GM23338 (cell line): ENCODE data around the gene FN1. TPM values are rescaled to one million over a fixed set of nuclear protein-coding genes. Genes with fewer than 3 reads are reported as not detected.

Experiments used
- ATAC-seq: fragments of 200-7000 bp; cut with Tn5 transposase; 3 replicates; pipeline ENCODE4 v1.9.1; 2020
- DNase-seq: peaks from one replicate; pipeline ENCODE4 v3.0.0-alpha.2; 2015; ENCODE audit warnings: low spot score
- H2AFZ ChIP-seq: fragments of 200-600 bp; sonication (generic); 2 replicates; pipeline ENCODE4 v1.8.0; 2016; ENCODE audit warnings: antibody characterized with exemption, mild to moderate bottlenecking, moderate library complexity
- H3F3A ChIP-seq: fragments of 200-600 bp; sonication (generic); replicated peaks from 2 replicates; pipeline ENCODE4 v1.8.0; 2017; ENCODE audit warnings: antibody characterized with exemption, mixed run types, low read depth
- H3K27ac ChIP-seq: fragments of 200-600 bp; sonication (generic); 2 replicates; pipeline ENCODE4 v1.6.1; 2016; ENCODE audit warnings: low read depth
- H3K27me3 ChIP-seq: fragments of 200-600 bp; sonication (generic); 2 replicates; pipeline ENCODE4 v1.8.0; 2016; ENCODE audit warnings: mild to moderate bottlenecking, mixed run types, moderate library complexity; ENCODE audit not compliant: insufficient read depth
- H3K36me3 ChIP-seq: fragments of 200-600 bp; sonication (generic); 2 replicates; pipeline ENCODE4 v1.8.0; 2016; ENCODE audit warnings: mild to moderate bottlenecking; ENCODE audit not compliant: insufficient read depth
- H3K4me1 ChIP-seq: fragments of 200-600 bp; sonication (generic); 2 replicates; pipeline ENCODE4 v1.8.0; 2016; ENCODE audit warnings: mild to moderate bottlenecking, moderate library complexity; ENCODE audit not compliant: insufficient read depth
- H3K4me2 ChIP-seq: fragments of 200-600 bp; sonication (generic); 2 replicates; pipeline ENCODE4 v1.7.1; 2017; ENCODE audit warnings: mixed run types
- H3K4me3 ChIP-seq: fragments of 200-600 bp; sonication (generic); 2 replicates; pipeline ENCODE4 v1.6.1; 2016; ENCODE audit warnings: mixed run types
- H3K79me2 ChIP-seq: fragments of 200-600 bp; sonication (generic); replicated peaks from 2 replicates; pipeline ENCODE4 v1.8.0; 2017; ENCODE audit warnings: mild to moderate bottlenecking; ENCODE audit not compliant: insufficient read depth
- H3K9me2 ChIP-seq: fragments of 200-600 bp; sonication (generic); 2 replicates; pipeline ENCODE4 v1.8.0; 2017; ENCODE audit not compliant: insufficient read depth
- H4K20me1 ChIP-seq: fragments of 200-600 bp; sonication (generic); replicated peaks from 2 replicates; pipeline ENCODE4 v1.8.0; 2017; ENCODE audit warnings: mild to moderate bottlenecking; ENCODE audit not compliant: insufficient read depth
- H3K27ac Mint-ChIP-seq: 2 replicates; pipeline ENCODE4 v1.8.0; 2020; ENCODE audit warnings: inconsistent platforms, mild to moderate bottlenecking, moderate library complexity, mixed read lengths
- H3K27me3 Mint-ChIP-seq: 3 replicates; pipeline ENCODE4 v1.8.0; 2022; ENCODE audit warnings: low read depth, mild to moderate bottlenecking, moderate library complexity, mixed read lengths, inconsistent platforms; ENCODE audit not compliant: insufficient read depth, poor library complexity
- H3K36me3 Mint-ChIP-seq: 3 replicates; pipeline ENCODE4 v1.8.0; 2021; ENCODE audit warnings: low read depth, mild to moderate bottlenecking, inconsistent platforms, moderate library complexity, mixed read lengths
- H3K4me1 Mint-ChIP-seq: 3 replicates; pipeline ENCODE4 v1.8.0; 2020; ENCODE audit warnings: mild to moderate bottlenecking, inconsistent platforms, mixed read lengths
- H3K4me3 Mint-ChIP-seq: 3 replicates; pipeline ENCODE4 v1.8.0; 2021; ENCODE audit warnings: moderate library complexity, mild to moderate bottlenecking, inconsistent platforms, mixed read lengths
- H3K9me3 Mint-ChIP-seq: 3 replicates; pipeline ENCODE4 v1.8.0; 2020; ENCODE audit warnings: moderate library complexity, mild to moderate bottlenecking, inconsistent platforms, mixed read lengths
- CREB1 ChIP-seq: fragments of 250-450 bp; sonication (Bioruptor Pico); IDR thresholded peaks from 2 replicates; pipeline ENCODE4 v1.5.0; 2020; ENCODE audit warnings: low read depth, mild to moderate bottlenecking, moderate library complexity
- EZH2phosphoT487 ChIP-seq: fragments of 200-600 bp; sonication (generic); IDR thresholded peaks from one replicate; pipeline ENCODE4 v1.8.1; 2018; ENCODE audit warnings: antibody characterized with exemption; ENCODE audit not compliant: unreplicated experiment
- JUNB ChIP-seq: IDR thresholded peaks from one replicate; pipeline ENCODE4 v1.6.1; 2016; ENCODE audit warnings: antibody characterized with exemption; ENCODE audit not compliant: unreplicated experiment
- ZNF331 ChIP-seq: fragments of 250-450 bp; sonication (Bioruptor Pico); IDR thresholded peaks from 2 replicates; pipeline ENCODE4 v1.5.0; 2020; ENCODE audit warnings: low read depth, mild to moderate bottlenecking, moderate library complexity
- polyA plus RNA-seq: library from polyadenylated mRNA; unstranded; fragments of >200 nt; fragmentation: Nextera tagmentation; extraction: Ambion mirVana; gene quantifications from 2 replicates; pipeline ENCODE4 v1.2.1, GENCODE V29; 2016
- total RNA-seq: library from RNA; depleted of rRNA; stranded (reverse); fragments of >200 nt; shearing (Covaris generic); gene quantifications from 2 replicates; pipeline ENCODE4 v1.2.3, GENCODE V29; 2014
- TF ChIP-seq, protein P1 (sequence below): fragments of 250-450 bp; sonication (Bioruptor Pico); IDR thresholded peaks from 2 replicates; pipeline ENCODE4 v1.5.0; 2020; ENCODE audit warnings: mild to moderate bottlenecking, moderate library complexity
- TF ChIP-seq, protein P2 (sequence below): IDR thresholded peaks from one replicate; pipeline ENCODE4 v1.6.1; 2018; ENCODE audit warnings: antibody characterized with exemption; ENCODE audit not compliant: unreplicated experiment
- TF ChIP-seq, protein P3 (sequence below): IDR thresholded peaks from 2 replicates; pipeline ENCODE4 v1.6.1; 2016; ENCODE audit warnings: antibody characterized with exemption

Gene FN1
- total and polyA plus RNA-seq, 2 experiments from 2014 or later = 79.6 to 255 TPM

DNA sequence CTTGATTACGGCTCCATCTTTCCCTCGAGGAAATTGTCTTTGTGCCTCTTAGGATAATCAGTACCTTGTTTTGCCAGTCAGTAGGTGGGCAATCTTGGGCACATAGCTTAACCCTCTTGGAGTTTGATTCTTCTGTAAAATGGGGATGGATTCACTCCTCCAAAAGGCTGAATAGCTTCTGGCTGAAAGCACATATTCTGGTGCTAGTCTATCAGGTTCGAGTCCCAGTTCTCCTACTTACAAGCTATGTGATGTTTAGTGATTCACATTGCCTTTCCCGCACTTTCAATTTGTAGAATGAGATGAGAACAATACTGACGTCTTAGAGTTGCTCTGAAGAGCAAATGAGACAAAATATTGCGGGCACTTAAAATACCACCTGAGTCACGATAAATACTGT lies 80.1 kb downstream of the FN1 start:
- Histone ChIP-seq H3K4me1 (no peaks in the 10 kb centered on the region), H3K4me3 (no peak overlapping the region), H2AFZ (no peak overlapping the region), H3K36me3 (peaks cover 9% of the 10 kb centered on the region; the same call in 1 of the 2 replicates), H3K27ac (no peak overlapping the region), H4K20me1 (no peaks in the 10 kb centered on the region; the same call in none of the 2 replicates), H3K27me3 (no peaks in the 10 kb centered on the region), H3F3A (peaks cover 5% of the 10 kb centered on the region; the same call in 1 of the 2 replicates), H3K9me2 (no peaks in the 10 kb centered on the region), H3K79me2 (no peaks in the 10 kb centered on the region), H3K4me2 (no peak overlapping the region)
- no peaks in the 10 kb centered on the region for H3K9me3 Mint-ChIP-seq
- no peaks in the 10 kb centered on the region for H3K27me3 Mint-ChIP-seq
- DNase-seq (no peak), ATAC-seq (no peak)
- no peak overlapping the region for H3K27ac Mint-ChIP-seq
- peaks cover 21% of the 10 kb centered on the region for H3K36me3 Mint-ChIP-seq
- TF ChIP-seq, protein P1, sequence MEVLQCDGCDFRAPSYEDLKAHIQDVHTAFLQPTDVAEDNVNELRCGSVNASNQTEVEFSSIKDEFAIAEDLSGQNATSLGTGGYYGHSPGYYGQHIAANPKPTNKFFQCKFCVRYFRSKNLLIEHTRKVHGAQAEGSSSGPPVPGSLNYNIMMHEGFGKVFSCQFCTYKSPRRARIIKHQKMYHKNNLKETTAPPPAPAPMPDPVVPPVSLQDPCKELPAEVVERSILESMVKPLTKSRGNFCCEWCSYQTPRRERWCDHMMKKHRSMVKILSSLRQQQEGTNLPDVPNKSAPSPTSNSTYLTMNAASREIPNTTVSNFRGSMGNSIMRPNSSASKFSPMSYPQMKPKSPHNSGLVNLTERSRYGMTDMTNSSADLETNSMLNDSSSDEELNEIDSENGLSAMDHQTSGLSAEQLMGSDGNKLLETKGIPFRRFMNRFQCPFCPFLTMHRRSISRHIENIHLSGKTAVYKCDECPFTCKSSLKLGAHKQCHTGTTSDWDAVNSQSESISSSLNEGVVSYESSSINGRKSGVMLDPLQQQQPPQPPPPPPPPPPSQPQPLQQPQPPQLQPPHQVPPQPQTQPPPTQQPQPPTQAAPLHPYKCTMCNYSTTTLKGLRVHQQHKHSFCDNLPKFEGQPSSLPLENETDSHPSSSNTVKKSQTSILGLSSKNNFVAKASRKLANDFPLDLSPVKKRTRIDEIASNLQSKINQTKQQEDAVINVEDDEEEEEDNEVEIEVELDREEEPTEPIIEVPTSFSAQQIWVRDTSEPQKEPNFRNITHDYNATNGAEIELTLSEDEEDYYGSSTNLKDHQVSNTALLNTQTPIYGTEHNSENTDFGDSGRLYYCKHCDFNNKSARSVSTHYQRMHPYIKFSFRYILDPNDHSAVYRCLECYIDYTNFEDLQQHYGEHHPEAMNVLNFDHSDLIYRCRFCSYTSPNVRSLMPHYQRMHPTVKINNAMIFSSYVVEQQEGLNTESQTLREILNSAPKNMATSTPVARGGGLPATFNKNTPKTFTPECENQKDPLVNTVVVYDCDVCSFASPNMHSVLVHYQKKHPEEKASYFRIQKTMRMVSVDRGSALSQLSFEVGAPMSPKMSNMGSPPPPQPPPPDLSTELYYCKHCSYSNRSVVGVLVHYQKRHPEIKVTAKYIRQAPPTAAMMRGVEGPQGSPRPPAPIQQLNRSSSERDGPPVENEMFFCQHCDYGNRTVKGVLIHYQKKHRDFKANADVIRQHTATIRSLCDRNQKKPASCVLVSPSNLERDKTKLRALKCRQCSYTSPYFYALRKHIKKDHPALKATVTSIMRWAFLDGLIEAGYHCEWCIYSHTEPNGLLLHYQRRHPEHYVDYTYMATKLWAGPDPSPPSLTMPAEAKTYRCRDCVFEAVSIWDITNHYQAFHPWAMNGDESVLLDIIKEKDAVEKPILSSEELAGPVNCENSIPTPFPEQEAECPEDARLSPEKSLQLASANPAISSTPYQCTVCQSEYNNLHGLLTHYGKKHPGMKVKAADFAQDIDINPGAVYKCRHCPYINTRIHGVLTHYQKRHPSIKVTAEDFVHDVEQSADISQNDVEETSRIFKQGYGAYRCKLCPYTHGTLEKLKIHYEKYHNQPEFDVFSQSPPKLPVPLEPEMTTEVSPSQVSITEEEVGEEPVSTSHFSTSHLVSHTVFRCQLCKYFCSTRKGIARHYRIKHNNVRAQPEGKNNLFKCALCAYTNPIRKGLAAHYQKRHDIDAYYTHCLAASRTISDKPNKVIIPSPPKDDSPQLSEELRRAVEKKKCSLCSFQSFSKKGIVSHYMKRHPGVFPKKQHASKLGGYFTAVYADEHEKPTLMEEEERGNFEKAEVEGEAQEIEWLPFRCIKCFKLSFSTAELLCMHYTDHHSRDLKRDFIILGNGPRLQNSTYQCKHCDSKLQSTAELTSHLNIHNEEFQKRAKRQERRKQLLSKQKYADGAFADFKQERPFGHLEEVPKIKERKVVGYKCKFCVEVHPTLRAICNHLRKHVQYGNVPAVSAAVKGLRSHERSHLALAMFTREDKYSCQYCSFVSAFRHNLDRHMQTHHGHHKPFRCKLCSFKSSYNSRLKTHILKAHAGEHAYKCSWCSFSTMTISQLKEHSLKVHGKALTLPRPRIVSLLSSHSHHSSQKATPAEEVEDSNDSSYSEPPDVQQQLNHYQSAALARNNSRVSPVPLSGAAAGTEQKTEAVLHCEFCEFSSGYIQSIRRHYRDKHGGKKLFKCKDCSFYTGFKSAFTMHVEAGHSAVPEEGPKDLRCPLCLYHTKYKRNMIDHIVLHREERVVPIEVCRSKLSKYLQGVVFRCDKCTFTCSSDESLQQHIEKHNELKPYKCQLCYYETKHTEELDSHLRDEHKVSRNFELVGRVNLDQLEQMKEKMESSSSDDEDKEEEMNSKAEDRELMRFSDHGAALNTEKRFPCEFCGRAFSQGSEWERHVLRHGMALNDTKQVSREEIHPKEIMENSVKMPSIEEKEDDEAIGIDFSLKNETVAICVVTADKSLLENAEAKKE (CRISPR knock-in tag) = no peak
- TF ChIP-seq EZH2phosphoT487 = no peak
- no peak overlapping the region for H3K4me3 Mint-ChIP-seq
- H3K4me1 Mint-ChIP-seq = peaks cover 13% of the 10 kb centered on the region

DNA sequence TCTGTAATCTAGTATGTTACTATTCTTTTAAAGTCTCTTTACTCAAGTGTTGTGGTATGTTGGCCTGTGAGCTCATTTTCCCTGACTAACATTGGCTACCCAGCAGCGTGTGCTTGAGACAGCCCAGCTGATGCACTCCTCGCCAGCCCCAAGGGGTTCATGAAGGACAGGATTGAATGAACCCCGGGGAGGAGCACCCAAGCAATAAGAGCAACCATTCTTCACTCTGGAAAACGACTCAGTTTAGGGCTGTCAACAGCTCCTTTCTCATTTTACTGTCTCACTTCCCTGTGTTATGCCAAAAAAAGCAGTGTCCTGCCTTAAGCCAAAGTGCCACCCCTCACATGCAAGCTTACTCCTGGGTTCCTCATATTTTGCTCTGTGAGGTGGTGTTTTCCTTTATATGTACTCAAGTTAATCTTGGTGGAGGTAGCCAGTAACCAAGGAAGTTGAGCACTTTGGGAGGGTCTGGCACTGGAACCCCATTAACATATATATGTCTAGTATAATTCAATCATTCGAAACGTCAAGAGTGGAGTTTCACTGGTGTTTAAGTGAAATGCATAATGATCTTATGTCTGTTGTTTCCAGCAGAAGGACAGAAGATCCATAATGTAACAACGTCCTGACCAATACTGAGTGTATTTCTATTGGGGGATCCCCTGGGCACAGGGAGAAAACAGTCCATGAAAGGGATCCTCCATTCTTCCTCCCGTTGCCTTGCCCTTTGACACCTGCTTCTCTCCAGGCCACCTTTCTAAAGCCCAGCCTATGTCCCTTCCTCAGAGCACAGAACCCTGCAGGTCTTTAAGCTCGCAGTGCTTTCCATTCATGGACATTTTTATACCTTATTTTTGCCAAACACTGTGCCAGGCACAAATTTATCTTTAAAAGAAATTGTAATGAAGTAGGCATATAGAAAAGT lies 80.8 kb downstream of the FN1 start:
- H3K27ac Mint-ChIP-seq = no peak overlapping the region
- DNase-seq (no peak), ATAC-seq (no peak)
- Histone ChIP-seq H3K4me2 (no peak overlapping the region), H3K36me3 (peaks cover 5% of the 10 kb centered on the region; the same call in 1 of the 2 replicates), H2AFZ (no peak overlapping the region), H3K9me2 (no peaks in the 10 kb centered on the region), H3K27me3 (no peaks in the 10 kb centered on the region), H3K27ac (no peak overlapping the region), H3K79me2 (no peaks in the 10 kb centered on the region), H3F3A (peaks cover 5% of the 10 kb centered on the region; the same call in 1 of the 2 replicates), H3K4me3 (no peak overlapping the region), H3K4me1 (no peaks in the 10 kb centered on the region), H4K20me1 (no peaks in the 10 kb centered on the region; the same call in 1 of the 2 replicates)
- H3K27me3 Mint-ChIP-seq = no peaks in the 10 kb centered on the region
- peaks cover 13% of the 10 kb centered on the region for H3K4me1 Mint-ChIP-seq
- no peaks in the 10 kb centered on the region for H3K9me3 Mint-ChIP-seq
- peaks cover 29% of the 10 kb centered on the region for H3K36me3 Mint-ChIP-seq
- H3K4me3 Mint-ChIP-seq = no peak overlapping the region
- TF ChIP-seq, protein P2, sequence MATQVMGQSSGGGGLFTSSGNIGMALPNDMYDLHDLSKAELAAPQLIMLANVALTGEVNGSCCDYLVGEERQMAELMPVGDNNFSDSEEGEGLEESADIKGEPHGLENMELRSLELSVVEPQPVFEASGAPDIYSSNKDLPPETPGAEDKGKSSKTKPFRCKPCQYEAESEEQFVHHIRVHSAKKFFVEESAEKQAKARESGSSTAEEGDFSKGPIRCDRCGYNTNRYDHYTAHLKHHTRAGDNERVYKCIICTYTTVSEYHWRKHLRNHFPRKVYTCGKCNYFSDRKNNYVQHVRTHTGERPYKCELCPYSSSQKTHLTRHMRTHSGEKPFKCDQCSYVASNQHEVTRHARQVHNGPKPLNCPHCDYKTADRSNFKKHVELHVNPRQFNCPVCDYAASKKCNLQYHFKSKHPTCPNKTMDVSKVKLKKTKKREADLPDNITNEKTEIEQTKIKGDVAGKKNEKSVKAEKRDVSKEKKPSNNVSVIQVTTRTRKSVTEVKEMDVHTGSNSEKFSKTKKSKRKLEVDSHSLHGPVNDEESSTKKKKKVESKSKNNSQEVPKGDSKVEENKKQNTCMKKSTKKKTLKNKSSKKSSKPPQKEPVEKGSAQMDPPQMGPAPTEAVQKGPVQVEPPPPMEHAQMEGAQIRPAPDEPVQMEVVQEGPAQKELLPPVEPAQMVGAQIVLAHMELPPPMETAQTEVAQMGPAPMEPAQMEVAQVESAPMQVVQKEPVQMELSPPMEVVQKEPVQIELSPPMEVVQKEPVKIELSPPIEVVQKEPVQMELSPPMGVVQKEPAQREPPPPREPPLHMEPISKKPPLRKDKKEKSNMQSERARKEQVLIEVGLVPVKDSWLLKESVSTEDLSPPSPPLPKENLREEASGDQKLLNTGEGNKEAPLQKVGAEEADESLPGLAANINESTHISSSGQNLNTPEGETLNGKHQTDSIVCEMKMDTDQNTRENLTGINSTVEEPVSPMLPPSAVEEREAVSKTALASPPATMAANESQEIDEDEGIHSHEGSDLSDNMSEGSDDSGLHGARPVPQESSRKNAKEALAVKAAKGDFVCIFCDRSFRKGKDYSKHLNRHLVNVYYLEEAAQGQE = no peak
- no peak for TF ChIP-seq CREB1 (CRISPR knock-in tag)
- no peak for TF ChIP-seq ZNF331 (CRISPR knock-in tag)
- TF ChIP-seq, protein P3, sequence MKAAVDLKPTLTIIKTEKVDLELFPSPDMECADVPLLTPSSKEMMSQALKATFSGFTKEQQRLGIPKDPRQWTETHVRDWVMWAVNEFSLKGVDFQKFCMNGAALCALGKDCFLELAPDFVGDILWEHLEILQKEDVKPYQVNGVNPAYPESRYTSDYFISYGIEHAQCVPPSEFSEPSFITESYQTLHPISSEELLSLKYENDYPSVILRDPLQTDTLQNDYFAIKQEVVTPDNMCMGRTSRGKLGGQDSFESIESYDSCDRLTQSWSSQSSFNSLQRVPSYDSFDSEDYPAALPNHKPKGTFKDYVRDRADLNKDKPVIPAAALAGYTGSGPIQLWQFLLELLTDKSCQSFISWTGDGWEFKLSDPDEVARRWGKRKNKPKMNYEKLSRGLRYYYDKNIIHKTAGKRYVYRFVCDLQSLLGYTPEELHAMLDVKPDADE = no peak
- no peak for TF ChIP-seq JUNB
- TF ChIP-seq EZH2phosphoT487 = no peak
